Central memory CD4-positive, alpha-beta T cell (primary cell): ENCODE results near the gene MAP4K1.
A peak's percentile ranks its signal among the peaks of the same experiment; 100 is the strongest.

Experiments
- DNase-seq: peaks from one replicate; pipeline ENCODE4 v3.0.0; 2022

Gene MAP4K1

GRCh38 chr19:38543286-38543806, 74.4 kb downstream of the MAP4K1 start:
- DNase-seq, result no peak

DNA sequence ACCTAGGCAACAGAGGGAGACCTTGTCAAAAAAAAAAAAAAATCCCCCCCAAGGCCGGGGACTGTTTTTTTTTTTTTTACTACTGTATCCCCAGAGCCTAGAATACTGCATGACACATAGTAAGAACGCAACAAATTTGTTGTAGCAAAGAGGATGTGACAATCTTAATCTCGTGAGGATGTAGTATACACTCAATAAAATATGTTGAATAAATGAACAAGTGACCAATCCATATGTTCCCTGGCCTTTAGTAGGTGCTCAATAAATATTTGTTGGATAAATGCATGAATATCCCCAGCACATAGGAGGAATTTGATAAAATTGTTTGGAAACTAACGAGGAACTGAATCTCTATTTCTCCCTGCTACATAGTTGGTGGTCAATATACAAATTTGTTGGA, 75.7 kb downstream of the MAP4K1 start:
- DNase-seq, result no peak

- no peak for DNase-seq
These were observed 78.0 kb downstream of the MAP4K1 start for GRCh38 chr19:38539751-38540150.

GRCh38 chr19:38538793-38539528, 78.8 kb downstream of the MAP4K1 start:
- DNase-seq, result peak; percentile 76

DNA sequence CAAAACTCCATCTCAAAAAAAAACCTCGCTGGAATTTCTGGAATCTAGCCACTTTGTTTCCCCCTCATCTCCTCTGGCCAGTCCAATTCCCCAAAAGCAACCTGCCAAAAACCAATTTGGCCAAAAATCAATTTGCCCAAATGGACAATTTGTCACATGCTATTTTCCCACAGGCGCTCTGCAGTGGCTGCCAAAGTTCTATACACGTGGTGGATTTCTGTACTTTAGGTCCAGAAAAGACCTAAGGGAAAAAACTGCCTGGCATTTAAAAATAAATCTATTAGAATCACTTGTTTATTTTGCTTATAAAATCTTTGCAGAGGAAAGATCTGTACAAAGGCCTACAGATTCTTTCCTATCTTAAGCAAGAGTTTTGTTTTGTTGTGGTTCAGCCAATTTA, 79.4 kb downstream of the MAP4K1 start:
- no peak for DNase-seq
